ENCODE results near the gene HOXC11.
A peak's percentile ranks its signal among the peaks of the same experiment; 100 is the strongest.

HOXC11 gene

DNA sequence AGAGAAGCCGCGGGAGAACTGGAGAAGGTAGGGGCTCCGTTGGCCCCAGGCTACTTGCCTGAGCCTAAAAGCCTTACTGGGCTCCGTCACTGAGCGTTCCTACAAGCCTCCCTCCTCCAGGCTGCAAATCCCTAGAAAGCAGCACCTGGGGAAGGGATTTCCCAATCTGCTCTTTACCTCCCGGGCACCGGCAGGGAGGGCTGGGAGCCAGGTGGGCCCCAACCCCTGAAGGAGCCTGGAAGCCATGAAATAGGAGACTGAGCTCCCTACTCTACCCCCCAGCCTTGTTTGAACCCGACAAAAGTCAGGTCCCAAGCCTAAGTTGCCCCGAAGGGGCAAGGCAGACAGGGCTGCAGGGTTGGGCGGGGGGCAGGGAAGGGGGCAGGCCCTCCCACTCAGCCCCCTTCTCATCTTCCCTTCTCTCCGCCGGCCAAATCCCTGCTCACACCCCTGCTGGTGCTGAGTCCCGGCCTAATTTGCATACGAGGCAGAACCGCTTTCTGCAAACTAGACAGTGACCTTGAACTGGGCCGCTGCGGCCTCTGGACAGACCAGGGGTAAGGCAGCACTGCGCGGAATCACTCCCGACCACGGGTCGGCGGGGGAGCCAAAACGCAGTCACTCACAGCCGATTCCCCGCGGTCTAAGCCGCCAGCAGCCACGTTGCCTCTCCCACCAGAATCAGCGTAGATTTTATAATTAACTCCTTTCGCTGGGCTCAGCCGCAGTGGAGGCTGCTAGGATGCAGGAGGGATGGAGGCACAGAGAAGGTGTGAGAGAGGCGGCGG is 21.9 kb upstream of the HOXC11 start:
- no peak for DNase-seq
- Mint-ChIP-seq H3K4me1 (peaks cover 3% of the 10 kb centered on the region), H3K27ac (no peak overlapping the region), H3K36me3 (ENCODE audit: low read depth) (no peaks in the 10 kb centered on the region), H3K4me3 (no peak overlapping the region), H3K27me3 (peaks cover 88% of the 10 kb centered on the region), H3K9me3 (no peaks in the 10 kb centered on the region)
- ATAC-seq: no peak

DNA sequence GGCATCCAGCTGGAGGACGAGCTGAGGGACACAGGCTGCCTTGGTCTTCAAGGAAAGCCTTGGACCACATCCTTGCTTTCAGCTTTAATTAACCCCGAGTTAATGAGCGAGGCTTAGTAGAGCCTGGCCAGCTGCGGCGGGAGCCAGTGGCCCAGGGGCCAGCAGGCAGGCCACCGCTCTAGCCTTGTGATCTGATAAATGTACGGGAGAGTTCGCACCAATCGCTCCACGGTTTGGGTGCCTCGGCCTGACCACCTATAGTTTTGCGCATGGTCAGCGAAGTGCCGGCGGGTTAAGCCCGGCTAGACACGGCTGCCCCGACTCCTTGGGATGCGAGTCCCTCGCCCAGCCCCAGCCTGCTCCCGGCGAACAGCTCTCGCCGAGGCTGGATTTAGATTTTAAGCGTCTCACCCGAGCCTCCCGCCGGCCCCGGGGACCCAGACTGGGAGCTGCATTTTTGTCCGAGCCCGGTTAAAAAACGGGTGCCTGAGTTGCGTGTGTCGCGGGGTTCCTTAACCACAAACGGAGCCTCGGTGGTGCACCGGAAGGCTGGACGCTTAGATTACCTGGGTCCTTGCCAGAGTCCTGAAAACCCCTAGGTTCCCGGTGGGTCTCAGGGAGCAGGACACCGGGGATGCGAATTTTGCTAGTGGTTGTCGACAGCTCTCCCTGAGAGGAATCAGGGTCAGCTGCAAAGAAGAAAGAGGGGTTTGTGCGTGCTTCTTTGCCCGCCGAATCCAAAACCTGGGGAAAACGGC is 21.2 kb upstream of the HOXC11 start:
- Mint-ChIP-seq H3K27ac (no peak overlapping the region), H3K27me3 (peaks cover 88% of the 10 kb centered on the region)

DNA sequence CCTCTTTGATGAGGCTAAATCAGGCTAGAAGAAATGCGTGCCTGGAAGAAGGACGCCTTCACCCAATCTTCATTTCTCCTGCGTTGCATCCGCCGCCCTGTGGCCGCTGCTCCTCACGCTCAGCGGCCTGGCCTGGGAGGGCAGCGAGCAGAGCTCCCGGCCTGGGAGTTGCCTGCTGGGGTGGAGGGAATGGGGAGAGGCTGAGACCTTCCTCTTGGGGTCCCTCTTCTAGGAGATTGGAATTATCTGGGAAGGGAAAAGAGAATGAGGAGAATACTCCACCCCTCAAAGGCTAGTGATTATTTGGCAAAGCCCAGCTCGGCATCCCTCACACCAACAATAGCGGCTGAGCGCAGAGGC is 20.6 kb upstream of the HOXC11 start:
- H3K9me3 Mint-ChIP-seq: no peaks in the 10 kb centered on the region

More for the DNA sequence above, 21.2 kb upstream of the HOXC11 start:
- H3K9me3 Mint-ChIP-seq: no peaks in the 10 kb centered on the region
- H3K36me3 Mint-ChIP-seq (ENCODE audit: low read depth): no peaks in the 10 kb centered on the region
- ATAC-seq: no peak
- H3K4me1 Mint-ChIP-seq: peaks cover 9% of the 10 kb centered on the region
- H3K4me3 Mint-ChIP-seq: no peak overlapping the region
- DNase-seq: no peak

DNA sequence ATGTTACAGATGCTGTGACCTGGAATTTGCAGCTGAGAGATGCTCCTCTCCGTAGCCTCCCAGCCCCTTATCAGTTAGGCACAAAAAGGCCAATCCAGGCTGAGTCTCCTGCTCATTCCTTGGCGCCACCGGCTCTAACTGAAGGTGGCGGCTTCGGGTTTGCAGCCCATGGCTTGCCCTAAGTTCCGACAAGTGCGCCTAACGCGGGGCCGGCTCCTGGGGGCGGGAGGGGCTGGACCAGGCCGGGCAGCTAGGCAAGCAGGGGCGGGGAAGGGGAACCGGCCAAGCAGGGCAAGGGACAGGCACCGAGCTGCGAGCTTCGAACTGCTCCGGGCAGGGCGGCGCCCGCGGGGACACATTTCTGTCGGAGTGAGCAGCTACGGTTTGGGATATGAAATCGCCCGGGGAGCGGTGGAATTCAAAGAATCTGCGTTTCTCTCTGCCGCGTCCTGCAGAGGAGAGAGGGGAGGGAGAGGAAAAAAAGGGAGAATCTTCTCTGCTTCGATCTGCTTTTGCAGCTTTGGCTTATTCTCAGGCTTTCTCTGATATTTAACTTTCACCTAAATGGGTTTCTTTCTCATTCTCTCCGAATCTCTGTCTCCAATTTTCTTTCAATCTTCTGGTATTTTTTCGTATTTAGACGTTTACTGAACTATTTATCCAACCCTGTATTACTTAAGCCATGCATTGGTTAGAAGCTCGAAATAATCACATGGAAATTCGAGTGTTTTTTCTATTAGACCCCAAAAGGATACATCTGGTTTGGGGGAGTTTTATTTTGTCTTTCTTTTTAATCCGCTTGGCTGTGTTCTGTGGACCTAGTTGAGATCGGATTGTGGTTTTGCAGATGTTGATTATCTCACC is 19.8 kb upstream of the HOXC11 start:
- Mint-ChIP-seq H3K4me3 (no peak overlapping the region), H3K9me3 (no peaks in the 10 kb centered on the region), H3K36me3 (ENCODE audit: low read depth) (no peaks in the 10 kb centered on the region), H3K4me1 (peaks cover 9% of the 10 kb centered on the region), H3K27me3 (peaks cover 88% of the 10 kb centered on the region), H3K27ac (peak overlapping the region; percentile 40)
- DNase-seq (no peak), ATAC-seq (no peak)

More for the DNA sequence above, 20.6 kb upstream of the HOXC11 start:
- no peak overlapping the region for H3K4me3 Mint-ChIP-seq
- ATAC-seq (no peak), DNase-seq (no peak)
- H3K27me3 Mint-ChIP-seq: peaks cover 89% of the 10 kb centered on the region
- H3K36me3 Mint-ChIP-seq (ENCODE audit: low read depth): no peaks in the 10 kb centered on the region
- H3K27ac Mint-ChIP-seq: no peak overlapping the region
- peaks cover 9% of the 10 kb centered on the region for H3K4me1 Mint-ChIP-seq

DNA sequence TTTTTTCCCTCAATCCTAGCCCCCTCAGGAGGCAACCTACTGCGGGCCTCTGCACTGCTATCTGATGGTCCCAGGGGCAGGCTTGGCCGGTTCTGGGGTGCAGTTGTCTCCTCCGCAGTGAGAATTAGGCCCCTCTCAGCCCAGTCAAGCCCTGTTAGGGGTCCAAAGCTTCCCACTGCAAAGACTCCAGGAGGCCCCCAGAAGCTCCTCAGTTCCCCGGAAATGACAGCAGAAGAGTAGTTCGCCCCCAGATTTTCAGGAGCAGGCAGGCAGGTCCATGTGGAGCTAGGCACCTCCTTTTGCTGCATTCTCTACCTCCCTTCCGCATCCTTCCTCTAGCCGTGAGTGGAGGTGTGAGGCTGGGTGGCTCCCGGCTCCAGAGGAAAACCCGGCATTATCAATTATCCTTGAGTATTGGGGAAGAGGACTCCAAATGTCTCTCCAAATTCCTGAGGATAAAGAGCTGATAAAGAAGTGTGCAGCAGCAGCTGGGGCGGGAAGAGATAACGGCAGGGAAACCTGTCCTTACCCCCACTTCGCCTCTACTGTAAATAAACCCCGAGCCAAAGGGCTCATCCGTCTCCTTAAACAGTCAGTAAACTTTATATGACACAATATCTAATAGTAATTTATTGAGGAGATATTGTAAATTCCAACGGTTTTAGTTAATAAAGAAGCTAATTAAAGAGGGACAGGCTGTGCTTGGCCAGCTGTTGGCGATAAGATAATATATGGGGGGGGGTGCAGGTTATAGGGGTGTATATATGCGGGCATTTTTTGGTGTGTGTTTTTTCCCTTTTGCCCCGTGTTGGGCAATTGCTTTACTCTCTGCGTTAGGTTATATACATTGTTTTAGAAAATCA is 18.9 kb upstream of the HOXC11 start:
- Mint-ChIP-seq H3K4me1 (peaks cover 9% of the 10 kb centered on the region), H3K36me3 (ENCODE audit: low read depth) (no peaks in the 10 kb centered on the region), H3K4me3 (no peak overlapping the region), H3K27me3 (peaks cover 86% of the 10 kb centered on the region), H3K9me3 (no peaks in the 10 kb centered on the region), H3K27ac (no peak overlapping the region)
- no peak for DNase-seq
- ATAC-seq: no peak

DNA sequence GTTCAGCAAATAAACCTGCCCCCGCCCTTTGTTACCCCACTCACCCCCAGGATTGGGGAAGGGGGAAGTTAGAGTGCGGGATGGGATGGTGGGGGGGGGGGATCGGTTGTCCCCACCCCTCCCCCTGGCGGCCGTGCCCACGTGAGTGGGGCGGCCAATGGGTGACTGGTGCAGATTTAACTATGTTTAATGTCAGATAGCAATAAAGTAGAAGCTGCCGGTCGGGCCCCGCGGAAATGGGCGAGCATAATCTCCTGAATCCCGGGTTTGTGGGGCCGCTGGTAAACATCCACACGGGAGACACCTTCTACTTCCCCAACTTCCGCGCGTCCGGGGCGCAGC is 18.3 kb upstream of the HOXC11 start, which contains the start of gene HOXC12:
Gene HOXC12, plus strand, starts transcription at position 210 of the 342 bp plus-strand sequence. Its CDS starts 27 bp downstream, at position 237.
- ATAC-seq: no peak
- H3K9me3 Mint-ChIP-seq: no peaks in the 10 kb centered on the region
- H3K36me3 Mint-ChIP-seq (ENCODE audit: low read depth): no peaks in the 10 kb centered on the region
- H3K4me3 Mint-ChIP-seq: no peak within 1 kb of the TSS
- DNase-seq: no peak
- peaks cover 9% of the 10 kb centered on the region for H3K4me1 Mint-ChIP-seq
- H3K27ac Mint-ChIP-seq: no peak within 1 kb of the TSS
- peaks cover 86% of the 10 kb centered on the region for H3K27me3 Mint-ChIP-seq

DNA sequence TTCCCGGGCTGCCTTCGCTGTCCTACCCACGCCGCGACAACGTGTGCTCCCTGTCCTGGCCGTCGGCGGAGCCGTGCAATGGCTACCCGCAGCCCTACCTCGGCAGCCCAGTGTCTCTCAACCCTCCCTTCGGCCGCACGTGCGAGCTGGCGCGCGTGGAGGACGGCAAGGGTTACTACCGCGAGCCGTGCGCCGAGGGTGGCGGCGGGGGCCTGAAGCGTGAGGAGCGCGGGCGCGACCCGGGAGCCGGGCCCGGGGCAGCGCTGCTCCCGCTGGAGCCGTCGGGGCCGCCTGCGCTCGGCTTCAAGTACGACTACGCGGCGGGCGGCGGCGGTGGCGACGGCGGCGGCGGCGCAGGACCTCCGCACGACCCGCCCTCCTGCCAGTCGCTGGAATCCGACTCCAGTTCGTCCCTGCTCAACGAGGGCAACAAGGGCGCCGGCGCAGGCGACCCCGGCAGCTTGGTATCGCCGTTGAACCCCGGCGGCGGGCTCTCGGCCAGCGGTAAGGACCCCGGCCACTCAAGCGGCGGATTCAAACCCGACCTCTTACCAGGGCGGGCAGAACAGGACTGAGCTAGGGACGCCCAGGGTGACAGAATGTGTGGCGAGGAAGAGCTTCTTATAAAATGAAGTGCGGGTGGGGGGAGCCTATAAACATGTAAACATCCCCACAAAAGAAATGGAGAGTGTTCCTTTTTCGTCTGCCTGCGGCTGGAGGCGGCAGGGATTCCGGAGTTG is 17.7 kb upstream of the HOXC11 start:
- Mint-ChIP-seq H3K27me3 (peaks cover 88% of the 10 kb centered on the region), H3K4me3 (no peak overlapping the region), H3K36me3 (ENCODE audit: low read depth) (no peaks in the 10 kb centered on the region), H3K27ac (no peak overlapping the region), H3K9me3 (no peaks in the 10 kb centered on the region), H3K4me1 (peaks cover 9% of the 10 kb centered on the region)
- DNase-seq (no peak), ATAC-seq (no peak)

DNA sequence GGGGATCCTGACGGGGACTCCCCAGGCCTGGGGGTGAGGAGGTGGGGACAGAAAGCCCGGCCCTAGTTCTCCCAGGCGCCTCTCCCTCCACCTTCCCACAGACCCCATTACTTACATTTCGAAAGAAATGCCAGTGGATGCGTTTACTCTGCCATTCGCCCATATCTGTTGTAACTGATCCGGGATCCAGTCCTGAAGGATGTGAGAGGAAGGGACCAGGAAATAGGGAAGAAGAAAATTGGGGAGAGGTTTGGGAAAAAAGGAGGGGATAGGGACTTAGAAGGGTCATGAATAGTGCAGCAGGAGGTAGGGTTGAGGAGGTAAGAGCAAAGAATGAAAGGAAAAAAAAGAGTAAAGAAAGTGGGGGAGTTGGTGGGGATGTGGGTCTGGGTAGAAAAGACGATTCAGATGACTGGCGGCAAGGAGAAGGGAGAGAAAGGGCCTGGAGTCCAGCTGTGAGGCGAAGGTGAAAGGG is 17.1 kb upstream of the HOXC11 start:
- ATAC-seq (no peak), DNase-seq (no peak)
- peak overlapping the region; percentile 16 for H3K27ac Mint-ChIP-seq
- peaks cover 9% of the 10 kb centered on the region for H3K4me1 Mint-ChIP-seq
- H3K36me3 Mint-ChIP-seq (ENCODE audit: low read depth): no peaks in the 10 kb centered on the region
- no peak overlapping the region for H3K4me3 Mint-ChIP-seq
- H3K27me3 Mint-ChIP-seq: peaks cover 86% of the 10 kb centered on the region
- no peaks in the 10 kb centered on the region for H3K9me3 Mint-ChIP-seq

DNA sequence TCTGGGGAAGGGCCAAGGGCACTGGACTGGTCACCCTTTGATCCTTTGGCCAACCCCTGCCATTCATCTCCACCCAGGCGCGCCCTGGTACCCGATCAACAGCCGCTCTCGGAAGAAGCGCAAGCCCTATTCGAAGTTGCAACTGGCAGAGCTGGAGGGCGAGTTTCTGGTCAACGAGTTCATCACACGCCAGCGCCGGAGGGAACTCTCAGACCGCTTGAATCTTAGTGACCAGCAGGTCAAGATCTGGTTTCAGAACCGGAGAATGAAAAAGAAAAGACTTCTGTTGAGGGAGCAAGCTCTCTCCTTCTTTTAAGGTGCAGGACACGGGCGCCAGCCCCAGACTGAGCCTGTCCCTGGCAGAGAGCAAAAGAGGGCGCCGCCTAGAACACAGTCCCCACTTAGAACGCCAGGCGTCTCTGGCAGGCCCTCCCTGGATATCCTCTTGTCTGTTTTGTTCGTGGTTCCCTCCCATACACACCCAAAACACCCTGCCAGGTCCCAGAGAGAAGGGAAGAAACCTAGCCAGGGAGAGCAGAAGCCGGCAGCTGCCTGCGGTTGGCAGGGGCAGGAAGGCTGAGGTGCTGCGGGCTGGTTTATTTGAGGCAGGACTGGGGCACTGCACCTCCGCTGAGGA is 16.6 kb upstream of the HOXC11 start:
- DNase-seq (no peak), ATAC-seq (no peak)
- Mint-ChIP-seq H3K27me3 (peaks cover 82% of the 10 kb centered on the region), H3K4me1 (peaks cover 9% of the 10 kb centered on the region), H3K9me3 (no peaks in the 10 kb centered on the region), H3K36me3 (ENCODE audit: low read depth) (no peaks in the 10 kb centered on the region), H3K4me3 (no peak overlapping the region), H3K27ac (peak overlapping the region; percentile 16)

DNA sequence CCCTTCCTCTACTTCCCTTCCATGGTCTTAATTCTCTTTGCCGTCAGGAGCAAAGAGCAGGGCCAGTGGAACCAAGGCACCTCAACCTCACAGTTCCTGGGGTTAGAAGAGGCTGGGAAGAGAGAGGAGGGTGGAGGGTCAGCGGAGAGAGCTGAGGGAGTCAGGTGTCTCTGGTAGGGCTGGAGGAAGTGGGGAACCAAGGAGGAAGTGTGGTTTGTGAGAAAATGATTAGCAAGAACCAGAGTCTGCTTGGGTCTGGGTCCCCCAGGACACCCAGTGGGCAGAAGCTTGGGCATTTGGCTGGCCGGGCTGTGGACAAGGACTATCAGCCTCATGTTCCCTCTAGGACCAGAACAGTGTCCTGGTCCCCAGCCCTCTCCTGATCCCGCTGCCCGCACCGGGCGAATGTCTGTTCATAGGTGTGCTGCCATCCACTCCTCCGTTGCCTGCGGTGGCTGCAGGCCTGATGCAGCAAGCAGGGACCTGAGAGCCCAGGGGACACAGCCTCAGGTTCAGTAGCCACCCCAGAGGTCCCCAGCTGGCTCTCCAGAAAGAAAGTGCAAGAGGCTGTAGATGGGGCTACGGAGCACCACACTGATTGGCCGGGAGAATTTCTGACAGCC is 15.9 kb upstream of the HOXC11 start:
- Mint-ChIP-seq H3K27me3 (peaks cover 81% of the 10 kb centered on the region), H3K9me3 (no peaks in the 10 kb centered on the region), H3K4me3 (no peak overlapping the region), H3K36me3 (ENCODE audit: low read depth) (no peaks in the 10 kb centered on the region), H3K27ac (no peak overlapping the region), H3K4me1 (peaks cover 9% of the 10 kb centered on the region)
- ATAC-seq (no peak), DNase-seq (no peak)

DNA sequence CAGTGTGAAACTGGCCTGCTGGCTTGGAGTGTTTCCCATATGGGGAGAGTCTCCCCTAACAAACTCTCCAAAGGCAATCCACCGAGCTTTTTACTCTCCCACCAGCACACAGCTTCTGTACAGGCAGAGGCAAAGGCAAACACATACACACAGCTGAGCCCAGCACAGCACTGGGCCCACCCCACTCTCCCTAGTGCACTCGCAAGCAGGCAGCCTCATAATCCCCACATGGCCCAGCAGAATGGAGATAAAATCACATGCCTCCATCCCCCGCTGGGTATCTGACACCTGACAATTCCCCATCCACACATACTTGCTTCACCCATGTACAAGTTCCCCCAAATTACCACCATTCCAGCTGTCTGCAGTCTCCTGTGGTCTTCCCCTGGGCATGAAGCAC is 14.8 kb upstream of the HOXC11 start:
- Mint-ChIP-seq H3K9me3 (no peaks in the 10 kb centered on the region), H3K27ac (no peak overlapping the region), H3K4me3 (no peak overlapping the region), H3K27me3 (peaks cover 81% of the 10 kb centered on the region), H3K4me1 (peaks cover 9% of the 10 kb centered on the region), H3K36me3 (ENCODE audit: low read depth) (no peaks in the 10 kb centered on the region)
- DNase-seq (no peak), ATAC-seq (no peak)

DNA sequence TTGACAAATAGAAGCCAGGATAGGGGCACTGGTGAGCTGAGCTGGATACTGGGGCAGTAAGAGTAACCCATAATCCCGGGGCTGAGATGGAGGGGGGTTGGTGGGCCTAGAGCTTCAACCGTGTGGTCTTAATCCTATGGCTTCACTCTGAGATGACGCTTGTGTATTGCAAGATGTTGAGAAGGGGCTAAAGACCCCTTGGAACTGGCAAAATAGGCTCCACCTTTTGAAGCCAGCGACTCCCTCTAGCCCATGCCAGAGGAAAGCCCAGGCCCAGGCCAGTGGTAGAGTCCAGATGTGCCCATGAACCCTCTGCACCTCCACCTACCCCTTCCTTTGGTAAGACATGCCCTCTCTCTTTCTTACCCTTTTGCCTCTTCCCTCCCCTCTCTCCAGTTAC is 13.6 kb upstream of the HOXC11 start:
- no peak for DNase-seq
- no peak overlapping the region for H3K27ac Mint-ChIP-seq
- no peaks in the 10 kb centered on the region for H3K36me3 Mint-ChIP-seq (ENCODE audit: low read depth)
- no peaks in the 10 kb centered on the region for H3K9me3 Mint-ChIP-seq
- H3K4me3 Mint-ChIP-seq: no peak overlapping the region
- peaks cover 79% of the 10 kb centered on the region for H3K27me3 Mint-ChIP-seq
- peaks cover 15% of the 10 kb centered on the region for H3K4me1 Mint-ChIP-seq
- no peak for ATAC-seq

Measured in activated naive CD8-positive, alpha-beta T cell treated with anti-CD3 and anti-CD28 coated beads, Interleukin-2, amount 50 U/mL, for 24 hours (primary cell).